GM18858 (cell line): ENCODE data around the gene GGT7.
A peak's percentile ranks its signal among the peaks of the same experiment; 100 is the strongest.
"Not testable (repeated sequence)": the region's sequence is repeated elsewhere in the genome, so short reads cannot be mapped to it uniquely, and the experiment has no call there.

Experiments
- ATAC-seq: cut with Tn5 transposase; IDR thresholded peaks from one replicate; pipeline ENCODE4 v1.9.1; 2021; ENCODE audit not compliant: unreplicated experiment

GGT7 gene

DNA sequence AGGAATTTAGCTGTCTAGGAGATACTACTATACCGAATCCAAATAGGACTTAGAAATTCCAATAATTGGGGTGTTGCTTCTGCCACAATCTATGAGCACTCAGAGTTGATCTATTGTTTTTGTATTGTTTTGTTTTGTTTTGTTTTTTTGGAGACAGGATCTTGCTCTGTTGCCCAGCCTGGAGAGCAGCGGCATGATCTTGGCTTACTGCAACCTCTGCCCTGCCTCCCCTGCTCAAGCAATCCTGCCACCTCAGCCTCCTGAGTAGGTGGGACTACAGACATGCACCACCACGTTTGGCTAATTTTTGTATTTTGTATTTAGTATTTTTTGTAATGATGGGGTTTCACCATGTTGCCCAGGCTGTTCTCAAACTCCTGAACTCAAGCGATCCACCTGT, 11.2 kb upstream of the GGT7 start:
- no peak for ATAC-seq

DNA sequence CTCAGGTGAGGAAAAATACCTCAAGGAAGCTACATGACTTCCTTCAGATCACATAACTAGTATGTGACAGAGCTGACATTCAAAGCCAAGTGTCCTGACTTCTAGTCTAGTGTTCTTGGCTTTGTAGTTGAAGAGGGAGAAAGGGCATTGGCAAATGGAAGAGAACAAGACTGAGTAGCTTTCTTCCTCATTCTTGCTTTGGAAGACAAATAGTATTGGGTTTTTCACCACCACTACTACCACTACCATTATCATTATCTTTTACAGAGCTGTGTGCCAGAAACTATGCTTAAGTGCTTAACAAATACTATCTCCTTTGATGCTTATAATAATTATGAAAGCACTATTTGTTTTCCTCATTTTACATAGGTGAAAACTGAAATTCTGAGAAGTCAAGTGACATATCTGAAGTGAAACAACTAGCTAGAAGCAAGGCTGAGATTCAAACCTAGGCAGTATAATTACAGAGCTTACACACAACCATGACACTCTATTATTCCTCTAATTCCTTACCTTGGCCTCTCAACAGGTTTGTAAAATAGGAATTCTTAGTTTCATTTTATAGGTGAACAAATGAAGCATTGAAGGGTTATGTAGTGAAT, 10.5 kb upstream of the GGT7 start:
- ATAC-seq, result no peak

DNA sequence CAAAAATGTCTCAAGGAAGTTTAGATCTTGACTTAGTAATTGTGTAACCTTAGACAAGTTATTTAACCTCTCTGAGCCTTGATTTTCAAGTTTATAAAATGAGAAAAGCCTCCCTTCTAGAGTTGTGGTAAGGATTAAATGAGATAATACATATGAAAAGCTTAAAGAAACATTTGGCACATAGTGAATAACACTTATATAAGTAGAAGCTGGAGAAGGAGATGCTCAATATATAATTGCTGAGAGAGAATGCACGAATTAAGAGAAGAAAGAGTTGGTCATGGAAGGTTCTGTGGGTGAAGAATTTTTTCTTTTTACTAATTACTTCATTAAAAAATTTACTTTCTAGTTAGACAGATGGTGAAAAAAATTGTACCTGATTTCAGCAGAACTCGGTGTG, 9.0 kb upstream of the GGT7 start:
- no peak for ATAC-seq

DNA sequence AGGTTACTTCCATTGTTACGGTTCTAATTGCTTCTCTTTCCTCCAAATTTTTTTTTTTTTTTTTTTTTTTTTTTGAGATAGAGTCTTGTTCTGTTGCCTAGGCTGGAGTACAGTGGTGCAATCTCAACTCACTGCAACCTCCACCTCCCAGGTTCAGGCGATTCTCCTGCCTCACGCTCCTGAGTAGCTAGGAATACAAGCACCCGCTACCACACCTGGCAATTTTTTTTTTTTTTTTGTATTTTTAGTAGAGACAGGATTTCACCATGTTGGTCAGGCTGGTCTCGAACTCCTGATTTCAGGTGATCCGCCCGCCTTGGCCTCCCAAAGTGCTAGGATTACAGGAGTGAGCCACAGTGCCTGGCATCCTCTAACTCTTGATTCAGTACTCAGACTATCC, 8.3 kb upstream of the GGT7 start:
- ATAC-seq, result not testable (repeated sequence)

DNA sequence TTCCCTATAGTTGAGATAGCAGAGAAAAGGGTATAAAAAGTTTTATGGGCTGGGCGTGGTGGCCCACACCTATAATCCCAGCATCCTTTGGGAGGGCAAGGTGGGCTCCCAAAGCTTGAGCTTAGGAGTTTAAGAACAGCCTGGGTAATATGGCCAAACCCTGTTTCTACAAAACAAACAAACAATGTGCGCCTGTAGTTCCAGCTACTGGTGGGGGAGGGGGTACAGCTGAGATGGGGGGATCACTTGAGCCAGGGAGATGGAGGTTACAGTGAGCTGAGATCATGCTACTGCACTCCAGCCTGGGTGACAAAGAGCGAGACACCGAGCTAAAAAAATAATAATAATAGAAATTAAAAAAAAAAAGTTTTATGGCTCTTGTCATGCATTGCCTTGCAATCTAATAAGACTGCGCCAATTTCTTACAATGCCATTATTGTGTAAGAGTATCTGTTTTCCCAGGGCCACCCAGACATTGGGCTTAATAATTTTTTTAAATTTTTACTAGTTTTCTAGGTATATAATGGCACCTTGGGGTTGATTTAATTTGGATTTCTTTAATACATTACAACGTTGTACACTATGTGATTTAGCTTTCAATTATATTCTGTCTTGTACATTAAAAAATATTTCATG, 7.7 kb upstream of the GGT7 start:
- ATAC-seq, result no peak

DNA sequence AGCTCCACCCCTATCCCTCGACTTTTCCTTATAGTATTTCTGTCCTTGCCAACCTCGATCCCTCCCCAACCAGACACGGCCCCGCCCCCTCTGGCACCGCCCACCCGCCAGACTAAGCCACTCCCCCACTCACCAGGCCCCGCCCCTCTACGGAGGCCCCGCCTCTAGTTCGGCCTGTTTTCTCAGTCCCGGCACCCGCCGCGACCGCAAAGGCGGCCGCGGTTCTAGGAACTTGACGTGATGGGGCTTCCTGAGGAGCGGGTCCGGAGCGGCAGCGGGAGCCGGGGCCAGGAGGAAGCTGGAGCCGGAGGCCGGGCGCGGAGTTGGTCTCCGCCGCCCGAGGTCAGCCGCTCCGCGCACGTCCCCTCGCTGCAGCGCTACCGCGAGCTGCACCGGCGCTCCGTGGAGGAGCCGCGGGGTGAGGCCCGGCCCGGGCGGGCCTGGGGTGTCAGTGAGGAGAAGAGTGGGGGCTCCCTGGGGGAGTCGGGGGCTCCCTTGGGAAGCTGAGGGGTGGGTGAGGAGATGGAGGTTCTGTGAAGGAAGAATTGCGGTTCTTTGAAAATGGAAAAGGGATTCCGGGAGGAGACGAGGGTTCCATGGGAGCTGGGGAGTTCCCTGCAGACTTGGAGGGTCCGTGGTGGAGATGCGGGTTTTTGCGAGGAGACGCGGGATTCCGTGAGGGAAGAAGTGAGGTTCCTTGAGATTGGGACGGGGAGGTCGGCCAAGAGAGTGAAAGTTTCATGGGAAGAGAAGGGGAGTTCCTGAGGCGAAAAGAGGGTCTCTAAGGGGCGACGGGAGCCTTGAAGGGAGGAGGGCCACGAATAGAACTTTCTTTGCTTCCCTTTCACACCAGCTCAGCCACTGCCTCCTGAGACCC, 4.0 kb upstream of the GGT7 start, which contains the start of gene ACSS2:
ACSS2 (plus strand) TSS at position 207 of the 877 bp plus-strand sequence; CDS start at position 241, 34 bp downstream.
- ATAC-seq, result peak; percentile 36

DNA sequence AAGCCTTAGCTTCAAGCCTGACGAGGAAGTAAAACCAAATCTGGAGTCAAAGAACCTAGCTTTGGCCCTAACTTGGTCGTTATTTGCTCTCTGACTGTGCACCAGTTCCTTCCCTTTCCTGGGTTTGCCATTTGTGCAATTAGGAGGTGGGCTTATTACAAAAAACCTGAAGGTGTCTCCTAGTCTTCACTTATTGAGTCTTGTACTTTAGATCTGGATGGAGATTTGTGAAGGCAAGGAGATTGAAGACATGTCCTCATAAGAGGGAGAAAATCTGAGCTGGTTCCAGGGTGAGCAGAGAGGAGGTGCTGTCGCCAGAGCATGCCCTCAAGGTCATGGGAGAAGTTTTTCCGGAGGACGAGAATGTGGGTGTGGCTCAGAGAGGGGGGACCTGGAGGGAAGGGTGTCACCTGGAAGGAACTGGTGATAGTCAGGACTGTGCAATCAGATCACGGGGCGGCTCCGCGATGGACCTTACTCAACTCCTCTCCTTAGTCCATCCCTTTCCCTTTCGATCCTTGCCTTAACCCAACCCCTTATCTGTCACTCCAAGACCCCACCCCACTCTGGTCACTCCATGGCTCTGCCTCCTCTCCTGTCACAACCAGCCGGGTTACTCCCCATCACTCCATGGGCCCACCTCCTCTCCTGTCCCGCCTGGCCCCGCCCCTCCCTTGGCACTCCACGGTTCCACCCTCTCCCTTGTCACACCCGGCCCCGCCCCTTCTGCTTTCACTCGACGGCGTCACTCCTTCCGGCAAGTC, 3.2 kb upstream of the GGT7 start:
- no peak for ATAC-seq

DNA sequence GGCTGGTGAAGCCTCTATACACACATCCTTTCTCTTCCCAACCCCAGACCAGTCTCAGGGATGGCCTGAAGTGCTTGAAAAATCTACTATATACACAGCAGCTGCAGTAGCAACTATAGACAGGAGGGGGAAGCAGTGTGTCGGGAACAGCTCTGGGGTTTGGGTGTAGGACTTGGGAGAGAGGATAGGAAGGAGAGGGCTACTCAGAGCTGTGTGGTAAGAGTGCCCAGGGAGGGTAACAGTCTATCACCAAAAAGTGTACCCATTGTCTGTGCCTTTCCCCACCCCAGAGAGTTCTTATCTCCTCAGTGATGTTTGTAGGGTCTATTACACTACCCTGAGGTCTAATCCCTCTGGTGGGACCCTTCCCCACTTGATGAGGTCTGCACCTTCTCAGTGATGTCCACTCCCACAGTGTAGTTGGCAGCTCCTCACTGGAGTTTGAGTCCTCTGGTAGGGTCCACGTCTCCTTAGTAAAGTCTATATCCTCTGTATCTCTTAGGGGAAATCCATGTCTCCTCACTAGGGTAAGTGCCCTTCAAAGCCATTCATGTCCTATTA, 1.5 kb upstream of the GGT7 start:
- no peak for ATAC-seq

DNA sequence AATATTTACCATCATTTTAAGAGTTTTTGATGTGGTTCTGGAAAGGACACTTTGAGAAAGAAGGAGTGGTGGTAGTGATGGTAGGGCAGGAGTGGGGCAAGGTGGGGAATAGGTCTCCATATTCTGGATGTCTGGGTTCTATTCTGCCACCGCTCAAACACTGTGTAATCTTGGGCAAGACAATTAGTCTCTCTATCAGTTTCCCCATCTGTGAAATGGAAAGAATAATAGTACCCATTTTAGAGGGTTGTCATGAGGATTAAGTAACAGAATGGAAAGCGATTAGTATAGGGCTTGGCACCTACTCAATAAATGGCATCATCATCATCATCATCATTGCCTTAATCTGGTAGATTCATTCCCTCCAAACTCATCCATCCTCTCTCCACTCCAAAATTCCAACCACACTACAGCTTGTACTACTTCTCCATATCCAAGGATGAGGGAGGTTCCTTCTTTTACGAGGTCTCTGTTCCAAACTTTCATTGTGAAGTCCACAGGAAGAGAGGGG, 982 bp upstream of the GGT7 start:
- no peak for ATAC-seq

DNA sequence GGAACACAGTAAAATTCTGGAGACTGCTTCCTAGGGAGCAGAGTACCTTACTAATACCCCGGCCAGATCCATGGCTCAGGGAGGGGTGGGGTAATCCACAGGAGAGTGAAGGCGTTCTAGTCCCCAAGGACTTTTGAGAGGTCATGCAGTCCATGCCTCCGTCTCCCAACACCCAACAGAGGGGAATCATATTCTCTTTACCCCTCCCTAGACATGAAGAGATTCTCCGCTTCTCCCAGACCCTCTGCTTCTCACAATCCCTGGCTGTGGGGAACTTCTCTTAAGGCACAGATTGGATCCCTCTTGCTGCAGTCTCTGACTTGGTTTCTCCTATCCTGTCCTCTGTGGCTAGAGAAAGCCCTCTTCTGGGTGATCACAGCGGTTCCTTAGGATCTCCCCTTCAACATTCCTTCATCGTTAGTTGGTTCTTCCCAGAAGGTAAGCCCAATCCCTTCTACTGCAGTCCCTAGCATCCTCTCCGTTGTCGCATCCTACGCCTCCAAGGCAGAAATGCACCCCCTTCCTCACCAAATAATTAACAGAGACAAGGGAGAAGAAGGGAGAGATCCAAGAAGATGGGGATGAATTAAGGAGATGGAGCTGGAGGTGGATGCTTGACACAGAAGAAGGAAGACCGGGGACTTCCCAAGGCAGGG, 562 bp downstream of the GGT7 start:
- ATAC-seq, result no peak

DNA sequence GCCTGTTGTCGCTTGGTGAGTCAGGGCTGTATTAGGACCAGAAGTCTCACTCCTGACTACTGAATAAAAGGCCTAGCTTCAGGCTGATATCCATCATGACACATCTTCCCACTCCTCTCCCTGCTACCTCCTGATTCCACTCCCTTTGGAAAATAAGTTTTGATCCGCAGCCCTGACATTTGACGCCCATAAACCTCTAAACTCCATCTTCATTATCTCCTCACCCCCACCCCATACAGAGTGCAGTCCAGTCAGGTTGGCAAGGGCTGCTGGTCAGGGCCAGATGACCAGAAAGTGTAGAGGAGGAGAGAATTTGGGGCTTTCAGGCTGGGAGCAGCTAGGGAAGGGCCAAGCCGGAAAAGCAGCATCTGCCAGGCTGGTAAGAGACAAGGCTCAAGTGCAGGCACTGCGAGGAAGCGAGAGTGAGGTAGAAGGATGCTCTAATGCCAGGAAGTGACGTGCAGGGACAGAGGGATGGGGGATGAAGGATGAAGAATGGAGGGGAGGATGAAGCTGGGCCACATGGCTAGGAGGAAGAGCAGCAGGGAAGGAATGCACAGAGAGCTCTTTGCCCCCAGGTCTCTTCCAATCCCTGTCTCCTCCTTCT, 1.2 kb downstream of the GGT7 start:
- no peak for ATAC-seq

DNA sequence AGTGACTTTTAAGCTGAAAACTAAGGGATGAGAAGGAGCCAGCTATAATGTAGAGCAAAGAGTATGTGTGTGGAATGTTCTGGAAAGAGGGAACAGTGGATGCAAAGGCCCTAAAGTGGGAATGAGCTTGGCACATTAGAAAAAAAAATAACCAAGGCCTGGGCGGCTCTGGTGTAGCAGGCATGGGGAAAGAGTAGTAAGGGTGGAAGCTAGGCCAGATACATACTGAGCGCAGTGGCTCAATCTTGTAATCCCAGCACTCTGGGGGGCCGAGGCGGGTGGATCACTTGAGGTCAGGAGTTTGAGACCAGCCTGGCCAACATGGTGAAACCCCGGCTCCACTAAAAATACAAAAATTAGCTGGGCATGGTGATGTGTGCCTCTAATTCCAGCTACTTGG, 8.4 kb downstream of the GGT7 start:
- no peak for ATAC-seq

DNA sequence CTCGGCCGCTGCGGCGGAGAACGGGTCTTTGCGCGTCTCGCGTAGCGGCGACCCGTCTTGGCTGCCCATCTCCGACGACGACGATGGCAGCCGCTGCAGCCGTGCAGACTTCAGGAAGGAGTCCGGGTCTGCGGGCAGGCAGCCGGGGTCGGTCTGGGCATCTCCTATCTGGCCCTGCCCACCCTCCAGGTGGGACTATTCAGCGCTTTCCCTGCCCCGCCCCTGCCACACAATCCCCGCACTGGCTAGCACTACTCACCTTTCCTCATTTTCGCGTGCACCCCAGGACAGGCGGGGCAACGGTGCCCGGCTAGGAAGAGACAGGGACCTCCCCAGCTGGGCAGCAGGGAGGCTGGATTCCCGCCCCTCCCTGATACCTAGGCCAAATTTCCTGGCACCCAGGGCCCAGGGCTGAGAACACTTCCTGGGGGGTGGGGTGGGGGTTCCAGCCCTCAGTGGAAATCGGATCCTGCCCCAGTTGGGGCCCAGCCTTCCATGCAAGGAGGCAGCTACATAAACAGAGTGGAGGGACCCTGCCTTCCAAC, 9.2 kb downstream of the GGT7 start:
- no peak for ATAC-seq

DNA sequence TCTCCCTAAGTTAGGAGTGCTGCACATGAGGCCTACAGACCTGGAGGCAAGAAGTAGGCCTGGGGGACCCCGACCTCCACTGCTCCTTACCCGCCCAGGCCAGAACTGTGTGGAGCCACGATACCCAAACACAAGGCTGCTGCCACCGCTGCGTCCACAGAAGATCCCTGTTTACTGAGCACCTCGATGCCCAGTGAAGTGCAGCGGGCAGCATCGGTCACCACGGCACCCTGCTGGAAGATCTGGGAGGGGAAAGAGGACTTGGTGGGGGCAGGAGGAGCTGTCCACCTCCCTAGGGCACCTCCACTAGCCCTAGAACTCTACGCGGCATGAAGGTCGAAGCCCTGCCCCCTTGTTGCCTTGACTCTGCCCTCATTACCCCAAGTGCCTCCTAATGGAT, 9.9 kb downstream of the GGT7 start:
- no peak for ATAC-seq

DNA sequence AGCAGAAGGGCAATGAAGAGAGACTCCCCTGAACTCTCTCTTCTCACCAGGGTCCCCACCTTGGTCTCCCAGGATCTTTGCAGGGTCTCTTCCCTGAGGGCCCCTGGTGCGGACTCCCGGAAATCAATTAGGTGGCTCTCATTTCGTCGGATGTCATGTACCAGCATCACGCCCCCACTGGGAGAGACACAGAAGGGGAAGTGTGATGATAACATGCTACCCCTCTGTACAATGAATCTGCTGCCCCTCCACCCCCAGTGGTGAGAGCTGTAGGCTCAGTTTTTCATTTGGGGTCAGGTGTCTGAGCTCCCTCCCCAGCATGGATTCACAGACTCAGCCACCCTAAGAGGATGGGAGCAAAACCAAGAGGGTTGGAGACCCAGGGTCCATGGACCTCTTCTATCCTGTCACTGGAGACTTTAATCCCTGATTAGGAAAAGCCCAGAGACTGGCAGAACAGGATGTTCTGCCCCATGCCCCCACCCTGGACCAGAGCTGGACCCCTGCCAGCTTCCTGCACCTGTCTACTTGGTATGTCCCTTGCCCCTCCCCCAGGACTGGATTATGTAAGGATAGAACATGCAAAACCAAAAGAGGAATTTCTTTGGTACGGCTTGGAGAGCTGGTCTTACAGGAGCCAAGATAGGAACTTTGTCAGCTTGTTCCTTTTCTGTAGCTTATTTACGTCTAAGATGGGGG, 11.1 kb downstream of the GGT7 start:
- no peak for ATAC-seq

DNA sequence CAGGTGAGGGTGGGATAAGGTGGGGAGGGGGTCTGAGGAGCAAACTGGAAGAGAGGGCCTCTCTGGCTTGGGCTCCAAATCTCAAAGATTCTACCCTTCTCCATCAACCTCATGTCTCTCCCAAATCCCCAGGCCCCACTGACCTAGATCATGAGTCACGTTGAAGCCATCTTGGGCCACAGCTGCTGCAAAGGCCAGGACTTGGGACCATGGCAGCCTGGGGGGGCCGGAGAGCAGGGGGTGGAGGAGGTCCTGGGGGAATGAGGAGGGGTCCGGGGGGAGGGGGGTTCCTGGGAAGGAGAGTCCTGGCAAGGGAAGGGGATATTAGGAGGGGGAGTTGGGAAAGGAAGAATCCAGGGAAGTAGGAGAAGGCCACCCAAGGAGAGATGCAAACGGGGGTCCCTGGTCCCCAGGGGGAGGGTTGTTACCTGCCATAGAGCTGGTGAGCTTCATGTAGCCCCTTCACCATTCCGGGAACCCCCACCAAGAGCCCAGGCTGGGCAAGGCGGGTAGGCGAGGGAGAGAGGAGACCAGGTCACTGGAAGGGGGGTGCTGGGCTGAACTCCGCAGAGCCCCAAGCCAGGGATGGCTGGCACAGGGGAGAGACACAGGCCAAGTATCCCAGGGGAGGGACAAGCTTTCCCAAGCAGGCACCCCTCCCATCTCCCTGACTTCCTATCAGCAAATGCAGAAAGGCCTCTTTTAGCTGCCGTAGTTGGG, 12.7 kb downstream of the GGT7 start:
- ATAC-seq, result no peak

DNA sequence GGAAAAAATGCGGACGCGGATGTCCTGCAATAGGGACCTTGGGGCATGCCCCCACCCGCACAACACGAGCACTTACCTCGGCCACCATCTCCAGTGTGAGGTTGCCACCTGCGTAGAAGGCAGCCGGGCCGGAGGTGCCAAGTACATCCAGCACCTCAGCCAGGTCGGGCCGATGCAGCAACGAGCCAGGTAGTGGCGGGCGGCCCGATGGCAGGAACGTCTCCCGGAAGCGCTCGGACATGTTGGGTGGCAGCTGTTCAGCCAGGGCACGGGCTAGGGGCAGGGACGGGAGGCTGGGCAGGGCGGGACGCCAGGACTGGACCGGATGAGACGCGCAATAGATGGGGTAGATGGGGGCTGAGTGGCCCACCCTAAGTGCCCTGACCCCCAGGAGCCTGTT, 13.3 kb downstream of the GGT7 start:
- ATAC-seq, result no peak

DNA sequence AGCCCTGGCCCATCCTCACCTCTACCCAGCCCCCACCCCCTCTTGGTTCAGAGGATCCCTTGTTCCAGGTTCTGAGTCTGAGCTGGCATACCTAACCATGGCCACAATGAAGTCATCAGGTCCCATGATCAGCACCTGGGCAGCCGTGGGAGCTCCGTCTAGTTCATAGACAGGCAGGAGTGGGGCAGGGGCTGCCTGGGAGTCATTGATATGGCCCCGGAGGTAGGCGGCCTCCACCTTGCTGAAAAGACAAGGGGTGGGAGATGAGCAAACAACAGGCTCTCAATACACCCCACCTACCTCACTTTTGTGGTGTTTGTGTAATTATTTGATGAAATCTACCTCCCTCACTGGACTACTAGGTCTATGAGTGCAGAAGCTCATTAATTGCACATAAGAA, 20.4 kb downstream of the GGT7 start:
- ATAC-seq, result no peak
